ENCODE data around the gene PTPRT. TPM values are rescaled to one million over a fixed set of nuclear protein-coding genes. Genes with fewer than 3 reads are reported as not detected.
A peak's percentile ranks its signal among the peaks of the same experiment; 100 is the strongest.

Gene PTPRT
- total RNA-seq, result not detected in 2 replicates

DNA sequence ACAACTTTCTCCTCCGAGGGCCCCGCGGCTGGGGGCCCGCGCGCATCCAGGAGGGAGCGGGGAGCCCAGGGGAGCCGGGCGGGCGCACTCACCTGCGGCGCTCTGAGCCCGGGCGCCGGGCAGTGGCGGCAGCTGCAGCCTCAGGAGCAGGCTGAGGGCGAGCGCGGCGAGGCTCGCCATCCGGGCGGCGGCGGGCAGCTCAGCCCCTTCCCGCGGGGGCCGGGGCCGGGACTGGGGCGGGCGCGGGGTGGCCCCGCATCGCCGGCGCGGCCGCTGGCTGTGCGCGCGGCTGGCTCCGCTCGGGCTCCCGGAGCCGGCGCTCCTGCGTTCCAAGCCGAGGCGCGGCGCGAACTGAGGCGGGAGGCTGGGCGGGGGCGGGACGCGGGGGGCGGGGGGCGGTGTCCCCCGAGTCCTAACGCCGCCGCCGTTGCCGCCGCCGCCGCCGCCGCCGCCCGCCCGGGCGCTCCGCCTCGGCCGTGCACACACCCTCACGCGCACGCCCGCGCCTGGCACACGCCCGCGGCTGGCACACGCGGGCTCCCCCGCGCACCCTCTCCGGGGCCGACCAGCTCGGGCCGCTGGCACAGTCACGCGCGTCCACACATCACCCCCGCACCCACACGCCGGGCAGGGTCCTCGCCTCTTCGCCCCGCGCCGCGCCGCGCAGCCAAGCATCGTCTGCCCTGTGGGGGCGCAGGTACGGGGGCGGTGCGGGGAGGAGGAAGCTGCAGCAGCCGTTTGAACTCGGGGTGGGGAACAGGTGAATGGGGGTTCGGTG, at the start of gene PTPRT:
TSS of gene PTPRT (minus strand) at position 353 of the 778 bp plus-strand sequence. CDS start at position 180, 173 bp downstream.
- no peak for DNase-seq (ENCODE audit: low read depth)

DNA sequence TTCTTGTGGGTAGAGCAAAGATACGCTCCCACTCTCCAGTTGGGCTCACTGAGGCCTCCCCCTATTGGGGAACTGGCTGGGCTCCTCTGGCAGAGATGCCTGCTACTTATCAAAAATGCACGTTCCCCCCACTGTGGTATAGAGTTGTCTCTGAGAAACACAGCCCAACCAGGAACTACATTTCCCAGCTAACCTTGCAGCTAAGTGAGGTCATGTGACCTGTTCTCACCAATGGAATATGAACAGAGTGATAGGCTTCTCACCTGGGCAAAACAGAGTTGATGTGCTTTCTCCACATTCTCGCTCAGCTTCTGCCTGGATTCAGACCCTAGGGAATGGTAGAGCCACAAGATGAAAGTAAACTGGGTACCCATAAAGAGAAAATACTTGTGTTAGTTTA, 49.1 kb upstream of the PTPRT start:
- no peak for DNase-seq (ENCODE audit: low read depth)

DNA sequence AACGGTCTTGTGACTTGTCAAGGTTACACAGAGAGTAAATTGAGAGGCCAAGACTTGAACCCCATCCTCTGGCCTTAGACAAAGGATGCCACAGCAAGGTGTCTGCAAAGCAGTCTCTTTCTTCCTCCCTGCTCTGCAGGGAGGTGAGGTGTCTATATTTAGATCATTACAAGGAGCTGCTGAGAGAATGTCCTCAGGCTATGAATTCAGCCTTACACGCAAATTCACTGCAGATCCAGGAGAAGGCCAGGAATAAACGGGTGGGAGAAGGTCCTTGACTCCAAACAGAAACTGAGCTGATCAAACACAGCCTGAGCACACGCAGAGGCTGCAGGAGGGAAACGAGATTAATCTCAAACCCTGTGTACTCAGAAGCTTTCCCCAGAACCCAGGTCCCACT, 48.6 kb upstream of the PTPRT start:
- DNase-seq (ENCODE audit: low read depth), result no peak

DNA sequence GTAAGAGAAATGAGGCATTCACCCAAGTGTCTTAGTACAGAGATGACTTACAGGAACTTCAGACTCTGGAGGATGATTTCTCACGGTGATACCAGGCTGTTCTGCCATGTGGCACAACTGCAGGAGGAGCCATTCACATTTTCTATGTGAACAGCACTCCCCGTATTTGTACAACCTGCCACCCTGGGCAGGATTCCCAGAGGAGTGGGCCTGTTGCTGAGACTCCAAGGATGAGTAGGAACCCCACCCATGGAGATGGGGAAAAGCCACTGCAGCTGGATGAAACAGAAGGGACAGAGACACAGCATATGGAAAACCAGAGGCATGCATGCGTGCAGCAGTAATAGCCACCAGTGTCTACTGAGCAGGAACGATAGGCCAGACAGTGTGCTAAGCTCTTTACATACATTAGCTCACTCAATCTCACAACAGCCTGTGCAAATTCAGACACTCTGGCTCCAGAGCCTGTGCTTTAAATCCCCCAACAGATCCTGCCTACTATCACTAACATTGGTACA, 48.0 kb upstream of the PTPRT start:
- no peak for DNase-seq (ENCODE audit: low read depth)

DNA sequence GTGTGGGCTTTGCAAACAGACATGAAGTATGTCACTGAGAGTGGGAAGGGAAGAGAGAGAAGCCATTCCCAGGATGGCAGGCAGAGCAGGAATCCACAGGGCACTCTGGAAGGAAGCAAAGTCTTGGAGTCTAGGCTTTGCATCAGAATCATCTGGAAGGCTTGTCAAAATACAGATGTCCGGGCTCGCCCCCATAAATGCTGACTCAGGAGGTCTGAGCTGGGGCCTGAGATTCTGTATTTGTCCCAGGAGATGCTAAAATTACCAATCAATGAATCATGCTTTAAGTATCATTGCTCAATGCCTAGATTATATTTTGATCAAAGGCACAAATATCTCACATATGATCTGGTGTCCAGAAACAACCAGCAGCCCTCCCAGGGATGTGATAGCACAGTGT, 46.3 kb upstream of the PTPRT start:
- no peak for DNase-seq (ENCODE audit: low read depth)

GRCh38 chr20:43231829-43232228, 42.1 kb upstream of the PTPRT start:
- DNase-seq (ENCODE audit: low read depth), result no peak

DNA sequence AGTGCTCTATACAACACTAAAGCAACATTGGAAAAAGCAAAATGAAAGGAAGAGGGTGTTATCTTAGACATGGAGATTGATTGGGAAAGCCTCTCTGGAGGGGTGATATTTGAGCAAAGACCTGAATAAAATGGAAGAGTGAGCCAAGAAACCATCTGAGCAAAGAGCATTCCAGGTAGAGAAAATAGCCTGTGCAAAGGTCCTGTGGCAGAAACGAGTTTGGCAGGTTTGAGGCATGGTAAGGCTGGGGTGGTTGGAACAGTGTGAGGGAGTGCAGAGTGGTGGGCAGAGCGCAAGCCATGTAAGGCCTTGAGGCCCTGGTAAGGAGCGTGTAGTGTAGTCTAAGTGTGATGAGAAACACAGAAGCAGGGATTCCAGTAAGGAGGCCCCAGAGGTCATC, 40.0 kb upstream of the PTPRT start:
- no peak for DNase-seq (ENCODE audit: low read depth)

GRCh38 chr20:43220612-43221011, 30.9 kb upstream of the PTPRT start:
- peak; percentile 47 for DNase-seq (ENCODE audit: low read depth)

DNA sequence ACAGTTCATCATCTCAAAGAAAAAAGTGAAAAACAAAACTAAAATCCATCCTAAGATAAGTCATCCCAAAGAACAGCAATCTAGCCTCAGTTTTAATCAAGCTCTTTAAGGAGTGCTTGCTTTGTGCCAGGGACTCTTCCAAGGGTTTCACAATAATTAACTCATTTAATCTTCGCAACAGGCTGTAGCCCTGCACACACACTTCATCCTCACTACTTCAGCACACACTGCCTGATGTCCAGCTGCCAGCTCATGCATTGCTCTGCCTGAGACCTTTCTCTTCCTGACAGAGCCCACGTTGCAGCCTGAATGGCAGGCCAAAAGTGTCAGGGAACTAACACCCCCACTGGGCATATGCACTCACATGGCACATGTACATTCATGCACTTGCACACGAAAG, 21.2 kb upstream of the PTPRT start:
- DNase-seq (ENCODE audit: low read depth), result no peak

GRCh38 chr20:43209831-43210230, 20.1 kb upstream of the PTPRT start:
- no peak for DNase-seq (ENCODE audit: low read depth)

GRCh38 chr20:43205699-43206098, 16.0 kb upstream of the PTPRT start:
- no peak for DNase-seq (ENCODE audit: low read depth)

- no peak for DNase-seq (ENCODE audit: low read depth)
Measured at GRCh38 chr20:43202100-43202499, 12.4 kb upstream of the PTPRT start.

- no peak for DNase-seq (ENCODE audit: low read depth)
Measured at GRCh38 chr20:43198607-43199006, 8.9 kb upstream of the PTPRT start.

GRCh38 chr20:43196243-43196642, 6.5 kb upstream of the PTPRT start:
- DNase-seq (ENCODE audit: low read depth), result no peak

DNA sequence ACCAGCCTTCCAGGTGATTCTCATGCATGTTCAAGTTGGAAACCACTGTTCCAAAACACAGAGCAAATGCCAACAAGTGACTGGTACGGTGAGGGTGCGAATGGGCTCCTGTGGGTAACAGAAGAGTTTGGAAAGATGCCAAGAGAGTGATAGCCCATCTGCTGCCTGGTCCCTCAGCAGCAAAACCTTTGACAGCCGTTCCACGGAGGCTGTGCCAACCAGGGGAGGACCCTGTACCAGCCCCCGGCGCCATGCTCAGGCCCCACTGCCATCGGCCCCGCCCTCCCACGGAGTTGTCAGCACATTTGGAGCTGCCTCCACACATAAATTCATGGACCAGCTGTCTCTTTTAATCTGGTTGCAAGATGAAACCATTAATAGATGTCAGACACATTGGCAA, 4.4 kb upstream of the PTPRT start:
- no peak for DNase-seq (ENCODE audit: low read depth)

GRCh38 chr20:43193443-43193842, 3.7 kb upstream of the PTPRT start:
- DNase-seq (ENCODE audit: low read depth), result no peak

DNA sequence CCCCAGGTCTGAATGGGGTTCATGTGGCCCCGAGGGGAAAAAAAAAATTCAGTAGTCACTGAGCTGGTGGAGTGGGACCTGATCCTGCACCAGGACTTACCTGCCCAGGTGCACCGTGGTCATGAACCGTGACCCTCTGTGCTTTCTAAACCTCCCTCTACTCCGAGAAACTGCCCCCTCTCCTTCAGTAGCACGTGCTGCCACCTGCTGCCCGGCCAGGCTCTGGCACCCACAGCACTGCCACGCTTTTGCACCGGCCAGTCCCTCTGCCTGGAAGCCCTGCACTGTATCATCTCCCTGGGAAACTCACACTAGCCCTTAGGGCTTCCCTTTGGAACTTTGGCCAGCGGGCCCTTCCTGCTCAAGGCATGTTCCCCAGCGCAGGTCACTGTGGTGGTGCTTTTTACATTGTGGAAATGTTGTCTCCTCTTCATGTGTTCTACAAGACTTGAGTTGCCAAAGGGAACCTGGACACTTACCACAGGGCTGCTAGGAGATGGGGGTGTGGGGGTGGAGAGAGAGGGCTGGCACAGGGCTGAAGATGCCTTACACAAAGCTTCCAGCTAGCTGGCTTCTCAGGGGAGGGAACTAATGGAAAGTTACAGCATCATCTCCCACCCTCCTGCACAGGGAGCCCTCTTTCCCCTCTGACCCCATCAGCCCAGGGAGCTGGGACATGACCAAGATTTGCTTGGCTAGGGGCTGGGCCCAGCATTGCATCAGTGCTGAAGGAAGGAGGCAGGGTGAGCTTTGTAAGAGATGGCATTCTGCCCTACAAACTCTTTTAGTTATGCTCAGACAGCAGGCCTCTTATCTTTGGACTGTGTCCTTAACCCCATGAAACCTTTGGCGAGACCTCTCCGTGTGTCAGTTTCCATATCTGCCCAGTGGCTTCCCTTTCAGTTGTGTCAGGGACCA, 2.5 kb upstream of the PTPRT start:
- no peak for DNase-seq (ENCODE audit: low read depth)

DNA sequence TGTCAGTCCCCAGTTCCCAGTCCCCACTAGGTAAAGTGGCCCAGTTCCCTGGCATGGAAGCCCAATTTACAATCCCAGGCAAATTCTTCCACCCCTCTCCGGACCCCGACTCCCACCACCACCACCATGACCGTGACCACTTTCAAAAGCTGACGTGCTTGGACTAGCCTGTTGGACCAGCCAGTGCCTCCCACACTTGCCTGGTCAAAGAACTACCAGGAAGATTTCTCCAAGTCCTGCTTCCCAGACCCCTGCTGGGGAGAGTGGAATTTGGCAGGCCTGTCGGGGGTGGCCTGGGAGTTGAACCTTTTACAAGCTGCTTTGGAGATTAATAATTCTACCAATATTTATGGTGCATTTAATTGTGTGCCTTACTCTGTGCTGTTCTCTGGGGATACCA, 1.4 kb upstream of the PTPRT start:
- DNase-seq (ENCODE audit: low read depth), result no peak

DNA sequence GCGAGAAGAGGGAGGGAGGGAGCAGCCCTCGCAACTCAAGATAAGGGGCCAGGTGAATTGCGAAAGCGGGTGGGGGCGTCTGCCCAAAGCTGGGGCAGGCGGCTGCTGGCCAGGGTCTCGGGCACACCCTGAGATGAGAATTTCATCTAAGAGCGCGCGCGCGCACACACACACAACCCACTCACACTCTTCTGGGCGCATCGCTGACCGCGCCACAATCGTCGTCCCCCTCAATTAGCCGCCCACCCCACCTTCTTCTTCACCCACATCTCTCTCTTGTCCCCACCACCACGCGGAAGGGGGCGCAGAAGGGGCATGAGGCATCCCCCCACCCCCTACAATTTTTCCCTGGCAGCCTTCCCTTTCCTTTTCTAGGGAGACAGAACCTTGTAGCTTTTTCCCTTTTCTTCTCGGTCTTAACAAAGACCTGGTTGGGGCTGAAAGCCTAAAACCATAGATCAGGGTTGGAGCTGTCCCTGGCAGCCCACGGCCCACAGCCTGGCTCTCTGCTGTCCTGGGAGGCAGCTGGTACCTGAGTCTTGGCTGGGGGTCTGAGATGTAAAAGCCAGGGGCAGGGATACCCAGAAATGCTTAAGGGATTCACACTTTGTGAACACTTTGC, 737 bp upstream of the PTPRT start:
- DNase-seq (ENCODE audit: low read depth), result no peak

GRCh38 chr20:43188861-43189553, 699 bp downstream of the PTPRT start:
- DNase-seq (ENCODE audit: low read depth), result no peak

- no peak for DNase-seq (ENCODE audit: low read depth)
Measured at GRCh38 chr20:43188234-43188653, 1.5 kb downstream of the PTPRT start.
